HepG2 (cell line): ENCODE results near the gene CDKN1A. TPM values are rescaled to one million over a fixed set of nuclear protein-coding genes. Genes with fewer than 3 reads are reported as not detected.

Source experiments
- POLR2G ChIP-seq: fragments of 200-400 bp; formaldehyde crosslinking; IDR thresholded peaks from 2 replicates; pipeline ENCODE4 v1.6.1; 2018; ENCODE audit warnings: mild to moderate bottlenecking, low read depth, low read length, moderate library complexity
- RBFOX2 ChIP-seq: fragments of 200-400 bp; formaldehyde crosslinking; IDR thresholded peaks from 2 replicates; pipeline ENCODE4 v1.6.1; 2017; ENCODE audit warnings: low read depth, mild to moderate bottlenecking, low read length
- RBM22 ChIP-seq: fragments of 200-400 bp; formaldehyde crosslinking; optimal IDR thresholded peaks from 2 replicates; pipeline ENCODE3; 2017; ENCODE audit warnings: mild to moderate bottlenecking, low read length, moderate library complexity
- SSRP1 ChIP-seq: IDR thresholded peaks from 2 replicates; pipeline ENCODE4 v1.6.1; 2016; ENCODE audit warnings: control low read depth
- ZBTB43 ChIP-seq: sonication (generic); formaldehyde crosslinking; conservative IDR thresholded peaks from 2 replicates; pipeline ENCODE4 v1.4.0; 2020; ENCODE audit warnings: missing genetic modification reagents
- ZNF121 ChIP-seq: sonication (generic); formaldehyde crosslinking; IDR thresholded peaks from 2 replicates; pipeline ENCODE4 v1.5.0; 2020; ENCODE audit warnings: mild to moderate bottlenecking, missing genetic modification reagents
- ZNF256 ChIP-seq: sonication (generic); formaldehyde crosslinking; conservative IDR thresholded peaks from 2 replicates; pipeline ENCODE4 v1.4.0; 2020; ENCODE audit warnings: missing genetic modification reagents
- ZNF282 ChIP-seq: fragments of 450-650 bp; IDR thresholded peaks from 2 replicates; pipeline ENCODE4 v1.6.1; 2018; ENCODE audit not compliant: partially characterized antibody
- ZNF30 ChIP-seq: sonication (generic); formaldehyde crosslinking; IDR thresholded peaks from 2 replicates; pipeline ENCODE4 v1.5.0; 2020; ENCODE audit warnings: mild to moderate bottlenecking, missing genetic modification reagents
- ZNF335 ChIP-seq: sonication (generic); formaldehyde crosslinking; IDR thresholded peaks from 2 replicates; pipeline ENCODE4 v1.4.0; 2020; ENCODE audit warnings: missing genetic modification reagents
- ZNF720 ChIP-seq: sonication (generic); formaldehyde crosslinking; IDR thresholded peaks from 2 replicates; pipeline ENCODE4 v1.4.0; 2020; ENCODE audit warnings: missing genetic modification reagents
- ZSCAN12 ChIP-seq: sonication (generic); formaldehyde crosslinking; IDR thresholded peaks from 2 replicates; pipeline ENCODE4 v1.9.0; 2021; ENCODE audit warnings: mild to moderate bottlenecking, missing genetic modification reagents
- polyA plus RNA-seq, 8 experiments: library from polyadenylated mRNA; depleted of rRNA in 3 of 8; stranded (reverse) in 7 of 8; unstranded in 1 of 8; fragments of >200 nt; fragmentation: Illumina TruSeq in 4 of 8; extraction: Trizol in 4 of 8; gene quantifications; 2 replicates each; pipeline versions ENCODE4 v1.2.1 to v1.2.3, GENCODE V29; 2011 to 2016; ENCODE audit warnings: low read depth in 4 of 8, missing spikeins in 1 of 8, mixed read lengths in 1 of 8; ENCODE audit not compliant: insufficient read depth in 1 of 8
- total RNA-seq, 5 experiments: library from RNA; depleted of rRNA; stranded (reverse); fragments of >200 nt; fragmentation: Illumina TruSeq; extraction: Trizol; gene quantifications; 2 replicates each; pipeline ENCODE4 v1.2.3, GENCODE V29; 2016; ENCODE audit warnings: low read depth in 1 of 5
- TF ChIP-seq, protein P1 (sequence below): sonication (generic); formaldehyde crosslinking; IDR thresholded peaks from 2 replicates; pipeline ENCODE4 v1.5.1; 2020; ENCODE audit warnings: missing genetic modification reagents, mild to moderate bottlenecking, borderline replicate concordance
- TF ChIP-seq, protein P2 (sequence below), 2 experiments: sonication (generic) in 1 of 2; formaldehyde crosslinking in 1 of 2; IDR thresholded peaks; 2 replicates each; pipeline versions ENCODE4 v1.4.0 to v1.6.1; 2016 to 2020; ENCODE audit warnings: borderline replicate concordance in 1 of 2, low read depth in 1 of 2, mild to moderate bottlenecking in 1 of 2, missing genetic modification reagents in 1 of 2

Gene CDKN1A
- total and polyA plus RNA-seq, 2 of the 13 experiments (the other 11 are each of a cell fraction or from before 2014, with no cell fraction given): 60.7 to 92.1 TPM

DNA sequence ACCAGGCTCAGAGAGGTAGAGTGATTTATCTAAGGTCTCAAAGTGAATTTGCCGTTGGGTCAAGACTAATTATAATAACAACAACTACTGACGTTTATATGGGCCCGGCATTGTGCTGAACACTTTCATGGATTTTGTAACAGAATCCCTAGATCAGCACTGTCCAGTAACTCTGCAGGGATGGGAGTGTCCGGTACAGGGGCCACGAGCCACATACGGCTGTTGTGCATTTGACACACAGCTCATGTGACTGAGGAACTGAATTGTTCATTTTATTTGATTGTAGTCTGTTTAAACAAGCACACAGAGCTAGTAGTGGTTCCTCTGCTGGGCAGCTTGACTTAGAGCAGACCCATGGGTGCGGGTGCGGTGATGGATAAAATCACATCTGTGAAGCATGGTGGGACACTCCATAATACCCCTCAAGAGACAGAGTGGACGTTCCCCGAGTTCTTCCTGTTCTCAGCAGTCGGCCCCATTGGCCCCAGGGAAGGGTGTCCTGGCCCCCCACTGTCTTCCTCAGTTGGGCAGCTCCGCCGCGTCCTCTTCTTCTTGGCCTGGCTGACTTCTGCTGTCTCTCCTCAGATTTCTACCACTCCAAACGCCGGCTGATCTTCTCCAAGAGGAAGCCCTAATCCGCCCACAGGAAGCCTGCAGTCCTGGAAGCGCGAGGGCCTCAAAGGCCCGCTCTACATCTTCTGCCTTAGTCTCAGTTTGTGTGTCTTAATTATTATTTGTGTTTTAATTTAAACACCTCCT is 6.8 kb downstream of the CDKN1A start (continued):
- TF ChIP-seq ZNF335 (CRISPR knock-in tag) (no peak), ZNF256 (CRISPR knock-in tag) (no peak), ZBTB43 (no peak), RBM22 (peak; percentile 17), POLR2G (peak; percentile 3; the same call in 1 of the 2 replicates), RBFOX2 (peak; percentile 59), SSRP1 (0 out of 2 replicates have a peak, but pooled peaks have one; percentile 4), ZNF720 (CRISPR knock-in tag) (no peak), ZNF282 (no peak), ZSCAN12 (CRISPR knock-in tag) (no peak), ZNF30 (CRISPR knock-in tag) (no peak), ZNF121 (CRISPR knock-in tag) (no peak)
- TF ChIP-seq, protein P1, sequence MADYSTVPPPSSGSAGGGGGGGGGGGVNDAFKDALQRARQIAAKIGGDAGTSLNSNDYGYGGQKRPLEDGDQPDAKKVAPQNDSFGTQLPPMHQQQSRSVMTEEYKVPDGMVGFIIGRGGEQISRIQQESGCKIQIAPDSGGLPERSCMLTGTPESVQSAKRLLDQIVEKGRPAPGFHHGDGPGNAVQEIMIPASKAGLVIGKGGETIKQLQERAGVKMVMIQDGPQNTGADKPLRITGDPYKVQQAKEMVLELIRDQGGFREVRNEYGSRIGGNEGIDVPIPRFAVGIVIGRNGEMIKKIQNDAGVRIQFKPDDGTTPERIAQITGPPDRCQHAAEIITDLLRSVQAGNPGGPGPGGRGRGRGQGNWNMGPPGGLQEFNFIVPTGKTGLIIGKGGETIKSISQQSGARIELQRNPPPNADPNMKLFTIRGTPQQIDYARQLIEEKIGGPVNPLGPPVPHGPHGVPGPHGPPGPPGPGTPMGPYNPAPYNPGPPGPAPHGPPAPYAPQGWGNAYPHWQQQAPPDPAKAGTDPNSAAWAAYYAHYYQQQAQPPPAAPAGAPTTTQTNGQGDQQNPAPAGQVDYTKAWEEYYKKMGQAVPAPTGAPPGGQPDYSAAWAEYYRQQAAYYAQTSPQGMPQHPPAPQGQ (CRISPR knock-in tag): no peak
- TF ChIP-seq, protein P2, sequence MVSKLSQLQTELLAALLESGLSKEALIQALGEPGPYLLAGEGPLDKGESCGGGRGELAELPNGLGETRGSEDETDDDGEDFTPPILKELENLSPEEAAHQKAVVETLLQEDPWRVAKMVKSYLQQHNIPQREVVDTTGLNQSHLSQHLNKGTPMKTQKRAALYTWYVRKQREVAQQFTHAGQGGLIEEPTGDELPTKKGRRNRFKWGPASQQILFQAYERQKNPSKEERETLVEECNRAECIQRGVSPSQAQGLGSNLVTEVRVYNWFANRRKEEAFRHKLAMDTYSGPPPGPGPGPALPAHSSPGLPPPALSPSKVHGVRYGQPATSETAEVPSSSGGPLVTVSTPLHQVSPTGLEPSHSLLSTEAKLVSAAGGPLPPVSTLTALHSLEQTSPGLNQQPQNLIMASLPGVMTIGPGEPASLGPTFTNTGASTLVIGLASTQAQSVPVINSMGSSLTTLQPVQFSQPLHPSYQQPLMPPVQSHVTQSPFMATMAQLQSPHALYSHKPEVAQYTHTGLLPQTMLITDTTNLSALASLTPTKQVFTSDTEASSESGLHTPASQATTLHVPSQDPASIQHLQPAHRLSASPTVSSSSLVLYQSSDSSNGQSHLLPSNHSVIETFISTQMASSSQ (IDR thresholded peaks at IDR 0.05; ENCODE audit: low read depth): no peak
- TF ChIP-seq, protein P2 (CRISPR knock-in tag; IDR thresholded peaks at IDR 0.05; ENCODE audit: borderline replicate concordance): no peak
